ENCODE results near the gene EFCC1.

DNA sequence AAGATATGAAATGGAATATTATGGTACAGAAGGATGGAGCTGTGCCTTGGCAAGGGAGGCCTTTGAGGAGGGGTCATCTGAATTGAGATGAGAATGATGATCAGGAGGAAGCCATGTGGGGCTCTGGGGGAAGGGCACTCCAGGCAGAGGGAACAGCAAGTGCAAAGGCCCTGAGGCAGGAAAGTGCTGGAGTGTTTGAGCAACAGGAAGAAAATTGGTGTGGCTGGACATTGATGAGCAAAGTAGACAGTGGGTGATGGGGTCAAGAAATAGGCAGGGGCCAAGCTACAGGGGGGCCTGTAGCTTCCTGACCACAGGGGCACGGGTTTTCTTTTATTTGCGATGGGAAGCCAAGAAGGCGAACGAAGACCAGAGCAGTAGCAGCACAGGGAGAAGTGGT, 56.1 kb downstream of the EFCC1 start:
- TF ChIP-seq TAF1 (IDR thresholded peaks at IDR 0.05; ENCODE audit: low read depth, low read length) (no peak), POLR2A (IDR thresholded peaks at IDR 0.05; ENCODE audit: low read depth, low read length) (no peak), POLR2AphosphoS5 (IDR thresholded peaks at IDR 0.05; ENCODE audit: low read depth, low read length) (no peak), SPI1 (IDR thresholded peaks at IDR 0.05; ENCODE audit: low read depth, low read length) (no peak), PAX5 (IDR thresholded peaks at IDR 0.05; ENCODE audit: insufficient read depth, low read length, severe bottlenecking) (no peak)
